Activated CD8-positive, alpha-beta T cell treated with anti-CD3 and anti-CD28 coated beads for 36 hours (primary cell): ENCODE data around the gene ZFYVE16. TPM values are rescaled to one million over a fixed set of nuclear protein-coding genes. Genes with fewer than 3 reads are reported as not detected.
"Not testable (repeated sequence)": the region's sequence is repeated elsewhere in the genome, so short reads cannot be mapped to it uniquely, and the experiment has no call there.

Experiments used
- ATAC-seq: fragments of 200-7000 bp; cut with Tn5 transposase; one replicate; pipeline ENCODE4 v1.10.0; 2021; ENCODE audit warnings: mild to moderate bottlenecking, moderate library complexity
- CTCF ChIA-PET: fragments of 350-600 bp; sonication (Branson Sonifier 250); formaldehyde crosslinking; loops from one replicate; lab custom pipeline; 2021; ENCODE audit warnings: antibody characterized with exemption; lab: Charles Lee
- POLR2A ChIA-PET: fragments of 350-600 bp; sonication (Branson Sonifier 250); formaldehyde crosslinking; loops from one replicate; lab custom pipeline; 2021; ENCODE audit warnings: antibody characterized with exemption; lab: Charles Lee
- DNase-seq: peaks from one replicate; pipeline ENCODE4 v3.0.0-alpha.2; 2020
- H3K27ac Mint-ChIP-seq: one replicate; pipeline ENCODE4 v1.8.0; 2021; ENCODE audit warnings: mild to moderate bottlenecking, mixed read lengths
- H3K27me3 Mint-ChIP-seq: one replicate; pipeline ENCODE4 v1.8.0; 2021; ENCODE audit warnings: mixed read lengths
- H3K36me3 Mint-ChIP-seq: one replicate; pipeline ENCODE4 v1.8.0; 2021; ENCODE audit warnings: low read depth, mixed read lengths
- H3K4me1 Mint-ChIP-seq: one replicate; pipeline ENCODE4 v1.8.0; 2021; ENCODE audit warnings: low read depth, mixed read lengths
- H3K4me3 Mint-ChIP-seq: one replicate; pipeline ENCODE4 v1.8.0; 2021; ENCODE audit warnings: mild to moderate bottlenecking, moderate library complexity, mixed read lengths
- H3K9me3 Mint-ChIP-seq: one replicate; pipeline ENCODE4 v1.8.0; 2021; ENCODE audit warnings: mixed read lengths
- CTCF ChIP-seq: fragments of 200-600 bp; IDR thresholded peaks from one replicate; pipeline ENCODE4 v1.8.0; 2022; ENCODE audit warnings: antibody characterized with exemption, mild to moderate bottlenecking
- intact Hi-C: fragments of 100-400 bp; cut with micrococcal nuclease; formaldehyde crosslinking; loops from one replicate; pipeline ENCODE4 v1.10.0; 2022
- total RNA-seq, 2 experiments: library from RNA; stranded (reverse); gene quantifications; one replicate each; pipeline ENCODE4 v1.2.3, GENCODE V29; 2021

Gene ZFYVE16
- total RNA-seq, 2 experiments from 2014 or later = 5.9 to 6.7 TPM

DNA sequence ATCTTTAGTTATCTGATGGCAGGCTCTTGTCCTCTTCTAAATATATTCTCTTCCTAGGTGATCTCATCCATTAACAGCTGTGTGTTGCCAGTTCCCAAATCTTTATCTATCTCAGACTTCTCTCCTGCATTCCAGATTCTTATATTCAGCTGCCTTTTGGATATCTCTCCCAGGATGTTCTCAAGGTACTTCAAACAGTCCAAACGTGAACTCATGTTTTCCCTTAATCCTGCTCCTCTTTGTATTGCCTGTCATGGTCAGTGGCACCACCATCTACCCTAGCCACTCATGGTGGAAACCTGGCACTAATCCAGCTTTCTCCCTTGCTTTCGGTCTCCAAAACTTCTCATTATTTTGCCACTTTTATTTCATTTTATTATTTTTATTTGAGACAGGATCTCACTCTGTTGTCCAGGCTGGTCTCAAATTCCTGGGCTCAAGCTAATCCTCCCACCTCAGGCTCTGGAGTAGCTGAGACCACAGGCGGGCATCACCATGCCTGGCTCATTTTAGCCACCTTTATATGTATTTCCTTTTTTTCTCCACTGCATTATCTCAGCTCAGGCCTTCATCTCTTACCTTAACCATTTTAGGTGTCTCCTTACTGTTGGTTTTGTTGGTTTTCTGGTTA, 3.8 kb downstream of the ZFYVE16 start:
- no peak overlapping the region for H3K4me3 Mint-ChIP-seq
- no peaks in the 10 kb centered on the region for H3K27me3 Mint-ChIP-seq
- H3K4me1 Mint-ChIP-seq = peaks cover 19% of the 10 kb centered on the region
- no peak for TF ChIP-seq CTCF
- ChIA-PET CTCF (no interaction called here), POLR2A (no interaction called here)
- intact Hi-C loops = no loop called here
- DNase-seq = no peak
- no peak for ATAC-seq
- no peaks in the 10 kb centered on the region for H3K9me3 Mint-ChIP-seq
- H3K36me3 Mint-ChIP-seq = peaks cover 2% of the 10 kb centered on the region
- no peak overlapping the region for H3K27ac Mint-ChIP-seq

DNA sequence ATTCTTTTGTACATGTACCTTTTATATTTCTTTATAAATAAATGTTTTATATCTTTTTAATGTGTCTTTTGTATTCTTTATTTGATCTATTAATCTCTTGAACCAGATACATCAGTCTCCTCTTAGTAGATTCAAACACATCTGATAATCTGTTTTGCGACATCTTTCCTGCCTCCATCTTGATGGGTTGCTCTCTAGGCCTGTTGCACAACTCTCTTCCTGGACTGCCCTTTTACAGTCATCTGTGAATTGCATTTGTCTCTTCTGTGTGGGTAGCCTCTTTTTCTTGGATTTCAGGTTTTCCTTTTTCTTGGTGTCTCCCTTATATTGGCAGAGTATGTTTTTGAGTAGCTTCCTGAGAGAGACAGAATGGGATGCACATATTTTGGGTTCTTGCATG, 6.2 kb downstream of the ZFYVE16 start:
- CTCF ChIA-PET = no interaction called here
- no peak for ATAC-seq
- DNase-seq = no peak
- no peak overlapping the region for H3K4me3 Mint-ChIP-seq
- H3K27me3 Mint-ChIP-seq = no peaks in the 10 kb centered on the region
- no peaks in the 10 kb centered on the region for H3K9me3 Mint-ChIP-seq
- POLR2A ChIA-PET = interaction anchor here (0.7 kb wide), 2 partner anchors 161 to 1350 kb away, joined by 3 read pairs; no protein-coding TSS in a partner anchor
- H3K27ac Mint-ChIP-seq = no peak overlapping the region
- intact Hi-C loops = no loop called here
- H3K36me3 Mint-ChIP-seq = peaks cover 2% of the 10 kb centered on the region
- TF ChIP-seq CTCF = no peak
- peaks cover 13% of the 10 kb centered on the region for H3K4me1 Mint-ChIP-seq

DNA sequence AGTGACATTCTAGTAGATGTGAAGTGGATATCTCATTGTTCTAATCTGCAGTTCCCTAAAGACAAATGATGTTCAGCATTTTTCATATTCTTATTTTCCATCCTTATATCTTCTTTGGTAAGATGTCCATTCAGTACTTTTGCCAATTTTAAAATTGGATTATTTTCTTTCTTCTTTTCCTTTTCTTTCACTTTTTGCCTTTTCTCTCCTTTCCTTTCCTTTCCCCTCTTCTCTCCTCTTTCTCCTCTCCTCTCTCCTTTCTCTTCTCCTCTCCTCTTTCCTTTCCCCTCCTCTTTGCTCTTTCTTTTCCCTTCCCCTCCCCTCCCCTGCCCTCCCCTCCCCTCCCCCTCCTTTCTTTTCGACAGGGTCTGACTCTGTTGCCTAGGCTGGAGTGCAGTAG, 10.1 kb downstream of the ZFYVE16 start:
- Mint-ChIP-seq H3K9me3 (peaks cover 5% of the 10 kb centered on the region), H3K27ac (no peak overlapping the region), H3K4me3 (no peak overlapping the region), H3K27me3 (no peaks in the 10 kb centered on the region), H3K4me1 (no peaks in the 10 kb centered on the region), H3K36me3 (peaks cover 5% of the 10 kb centered on the region)
- ChIA-PET POLR2A (no interaction called here), CTCF (no interaction called here)
- ATAC-seq (no peak), DNase-seq (no peak)
- intact Hi-C loops = no loop called here
- TF ChIP-seq CTCF = no peak

DNA sequence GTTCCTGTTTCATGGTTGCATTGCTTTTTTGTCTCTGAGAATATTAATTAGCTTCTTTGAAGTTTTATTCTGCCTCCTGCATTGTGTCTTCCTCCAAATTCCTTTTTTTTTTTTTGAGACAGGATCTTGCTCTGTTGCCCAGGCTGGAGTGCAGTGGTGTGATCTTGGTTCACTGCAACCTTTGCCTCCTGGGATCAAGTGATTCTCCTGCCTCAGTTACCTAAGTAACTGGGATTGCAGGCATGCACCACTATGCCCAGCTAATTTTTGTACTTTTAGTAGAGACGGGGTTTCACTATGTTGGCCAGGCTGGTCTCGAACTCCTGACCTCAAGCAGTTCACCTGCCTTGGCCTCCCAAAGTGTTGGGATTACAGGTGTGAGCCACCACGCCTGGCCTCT, 16.5 kb downstream of the ZFYVE16 start:
- DNase-seq, H3K4me1 Mint-ChIP-seq, H3K27ac Mint-ChIP-seq, POLR2A ChIA-PET, H3K9me3 Mint-ChIP-seq, intact Hi-C loops, H3K4me3 Mint-ChIP-seq, H3K27me3 Mint-ChIP-seq, ATAC-seq, CTCF ChIA-PET: not testable (repeated sequence)
- H3K36me3 Mint-ChIP-seq = peaks cover 15% of the 10 kb centered on the region

DNA sequence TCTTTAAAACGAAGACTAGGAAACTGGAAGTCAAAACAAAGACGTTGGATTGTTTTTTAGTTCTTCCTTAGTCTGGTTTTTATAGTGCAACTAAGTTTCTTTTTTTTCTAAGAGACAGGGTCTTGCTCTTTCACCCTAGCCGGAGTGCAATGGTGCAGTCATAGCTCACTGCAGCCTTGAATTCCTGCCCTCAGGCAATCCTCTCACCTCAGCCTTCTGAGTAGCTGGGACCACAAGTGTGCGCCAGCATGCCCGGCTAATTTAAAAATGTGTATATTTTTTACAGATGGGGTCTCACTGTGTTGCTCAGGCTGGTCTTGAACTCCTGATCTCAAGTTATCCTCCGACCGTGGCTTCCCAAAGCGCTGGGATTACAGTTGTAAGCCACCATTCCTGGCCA, 27.6 kb downstream of the ZFYVE16 start:
- no peak for TF ChIP-seq CTCF

More for the DNA sequence above, 27.6 kb downstream of the ZFYVE16 start:
- H3K27me3 Mint-ChIP-seq = no peaks in the 10 kb centered on the region
- H3K4me1 Mint-ChIP-seq = no peaks in the 10 kb centered on the region
- peaks cover 2% of the 10 kb centered on the region for H3K9me3 Mint-ChIP-seq
- H3K36me3 Mint-ChIP-seq = peaks cover 19% of the 10 kb centered on the region
- ATAC-seq (no peak), DNase-seq (no peak)
- H3K4me3 Mint-ChIP-seq = no peak overlapping the region
- intact Hi-C loops = no loop called here
- ChIA-PET CTCF (no interaction called here), POLR2A (no interaction called here)
- H3K27ac Mint-ChIP-seq = no peak overlapping the region
